GM23338 (cell line): Measurements from ENCODE around the gene GALNT1.

Experiments
- CREB1 ChIP-seq: fragments of 250-450 bp; sonication (Bioruptor Pico); IDR thresholded peaks from 2 replicates; pipeline ENCODE4 v1.5.0; 2020; ENCODE audit warnings: low read depth, mild to moderate bottlenecking, moderate library complexity
- EZH2 ChIP-seq: fragments of 200-600 bp; sonication (generic); IDR thresholded peaks from one replicate; pipeline ENCODE4 v1.8.0; 2017; ENCODE audit warnings: antibody characterized with exemption, mild to moderate bottlenecking, low read depth; ENCODE audit not compliant: unreplicated experiment
- JUNB ChIP-seq: IDR thresholded peaks from one replicate; pipeline ENCODE4 v1.6.1; 2016; ENCODE audit warnings: antibody characterized with exemption; ENCODE audit not compliant: unreplicated experiment
- NANOG ChIP-seq: IDR thresholded peaks from 2 replicates; pipeline ENCODE4 v1.6.1; 2016; ENCODE audit warnings: antibody characterized with exemption, borderline replicate concordance
- TF ChIP-seq, protein P1 (sequence below), 2 experiments: fragments of 200-600 bp in 1 of 2; sonication (generic) in 1 of 2; conservative IDR thresholded peaks; 2 replicates each; pipeline versions ENCODE4 v1.5.1 to v1.6.1; 2016 to 2017; ENCODE audit warnings: antibody characterized with exemption in 2 of 2, low read depth in 2 of 2, mild to moderate bottlenecking in 2 of 2, moderate library complexity in 1 of 2
- TF ChIP-seq, protein P2 (sequence below): IDR thresholded peaks from one replicate; pipeline ENCODE4 v1.6.1; 2018; ENCODE audit warnings: antibody characterized with exemption; ENCODE audit not compliant: unreplicated experiment

DNA sequence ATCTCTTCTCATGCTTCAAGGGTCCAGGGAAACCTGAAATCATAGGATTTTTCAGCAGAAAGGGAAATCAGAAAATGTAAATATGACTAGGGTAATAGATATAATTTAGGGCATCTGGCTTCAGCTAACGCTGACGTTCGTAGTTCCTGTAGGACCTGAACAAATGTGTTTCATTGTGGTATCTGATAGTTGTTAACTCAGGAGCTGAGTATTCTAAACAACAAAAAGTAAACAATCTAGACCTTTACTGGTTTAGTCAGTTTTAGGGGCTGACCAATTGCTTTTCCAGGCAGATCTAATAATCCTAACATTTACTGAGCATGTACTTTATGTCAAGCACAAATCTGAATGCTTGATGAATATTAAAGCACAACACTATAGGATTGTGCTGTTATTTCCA lies 114.8 kb downstream of the GALNT1 start:
- TF ChIP-seq, protein P1, sequence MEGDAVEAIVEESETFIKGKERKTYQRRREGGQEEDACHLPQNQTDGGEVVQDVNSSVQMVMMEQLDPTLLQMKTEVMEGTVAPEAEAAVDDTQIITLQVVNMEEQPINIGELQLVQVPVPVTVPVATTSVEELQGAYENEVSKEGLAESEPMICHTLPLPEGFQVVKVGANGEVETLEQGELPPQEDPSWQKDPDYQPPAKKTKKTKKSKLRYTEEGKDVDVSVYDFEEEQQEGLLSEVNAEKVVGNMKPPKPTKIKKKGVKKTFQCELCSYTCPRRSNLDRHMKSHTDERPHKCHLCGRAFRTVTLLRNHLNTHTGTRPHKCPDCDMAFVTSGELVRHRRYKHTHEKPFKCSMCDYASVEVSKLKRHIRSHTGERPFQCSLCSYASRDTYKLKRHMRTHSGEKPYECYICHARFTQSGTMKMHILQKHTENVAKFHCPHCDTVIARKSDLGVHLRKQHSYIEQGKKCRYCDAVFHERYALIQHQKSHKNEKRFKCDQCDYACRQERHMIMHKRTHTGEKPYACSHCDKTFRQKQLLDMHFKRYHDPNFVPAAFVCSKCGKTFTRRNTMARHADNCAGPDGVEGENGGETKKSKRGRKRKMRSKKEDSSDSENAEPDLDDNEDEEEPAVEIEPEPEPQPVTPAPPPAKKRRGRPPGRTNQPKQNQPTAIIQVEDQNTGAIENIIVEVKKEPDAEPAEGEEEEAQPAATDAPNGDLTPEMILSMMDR (conservative IDR thresholded peaks at IDR 0.05; ENCODE audit: low read depth in 2 of 2): no peak
- TF ChIP-seq EZH2: no peak
- TF ChIP-seq CREB1 (CRISPR knock-in tag): no peak
- TF ChIP-seq, protein P2, sequence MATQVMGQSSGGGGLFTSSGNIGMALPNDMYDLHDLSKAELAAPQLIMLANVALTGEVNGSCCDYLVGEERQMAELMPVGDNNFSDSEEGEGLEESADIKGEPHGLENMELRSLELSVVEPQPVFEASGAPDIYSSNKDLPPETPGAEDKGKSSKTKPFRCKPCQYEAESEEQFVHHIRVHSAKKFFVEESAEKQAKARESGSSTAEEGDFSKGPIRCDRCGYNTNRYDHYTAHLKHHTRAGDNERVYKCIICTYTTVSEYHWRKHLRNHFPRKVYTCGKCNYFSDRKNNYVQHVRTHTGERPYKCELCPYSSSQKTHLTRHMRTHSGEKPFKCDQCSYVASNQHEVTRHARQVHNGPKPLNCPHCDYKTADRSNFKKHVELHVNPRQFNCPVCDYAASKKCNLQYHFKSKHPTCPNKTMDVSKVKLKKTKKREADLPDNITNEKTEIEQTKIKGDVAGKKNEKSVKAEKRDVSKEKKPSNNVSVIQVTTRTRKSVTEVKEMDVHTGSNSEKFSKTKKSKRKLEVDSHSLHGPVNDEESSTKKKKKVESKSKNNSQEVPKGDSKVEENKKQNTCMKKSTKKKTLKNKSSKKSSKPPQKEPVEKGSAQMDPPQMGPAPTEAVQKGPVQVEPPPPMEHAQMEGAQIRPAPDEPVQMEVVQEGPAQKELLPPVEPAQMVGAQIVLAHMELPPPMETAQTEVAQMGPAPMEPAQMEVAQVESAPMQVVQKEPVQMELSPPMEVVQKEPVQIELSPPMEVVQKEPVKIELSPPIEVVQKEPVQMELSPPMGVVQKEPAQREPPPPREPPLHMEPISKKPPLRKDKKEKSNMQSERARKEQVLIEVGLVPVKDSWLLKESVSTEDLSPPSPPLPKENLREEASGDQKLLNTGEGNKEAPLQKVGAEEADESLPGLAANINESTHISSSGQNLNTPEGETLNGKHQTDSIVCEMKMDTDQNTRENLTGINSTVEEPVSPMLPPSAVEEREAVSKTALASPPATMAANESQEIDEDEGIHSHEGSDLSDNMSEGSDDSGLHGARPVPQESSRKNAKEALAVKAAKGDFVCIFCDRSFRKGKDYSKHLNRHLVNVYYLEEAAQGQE: no peak
- TF ChIP-seq JUNB: no peak
- no peak for TF ChIP-seq NANOG
